Measurements from ENCODE around the gene DYNLT4. TPM values are rescaled to one million over a fixed set of nuclear protein-coding genes. Genes with fewer than 3 reads are reported as not detected.
"Not testable (repeated sequence)": the region's sequence is repeated elsewhere in the genome, so short reads cannot be mapped to it uniquely, and the experiment has no call there.

Gene DYNLT4
- total RNA-seq, 4 donors from 2014 or later, result 0.67 to 1.0 TPM; not detected in 2

- DNase-seq, result no peak
- Histone ChIP-seq H3K36me3 (no peaks in the 10 kb centered on the region), H3K27ac (no peak overlapping the region), H3K27me3 (no peaks in the 10 kb centered on the region), H3K9me3 (no peaks in the 10 kb centered on the region), H3K4me1 (peaks cover 0 to 4% of the 10 kb centered on the region in 2 donors), H3K4me3 (replicated peaks in 1 of 3) (no peak overlapping the region)
- WGBS, 2 donors, result 75 to 87% methylated on average over 2 to 6 of the region's 15 CpGs
- TF ChIP-seq POLR2A (IDR thresholded peaks at IDR 0.05) (no peak), CTCF (IDR thresholded peaks at IDR 0.05) (no peak)
- intact Hi-C loops (cut with DNase I), result no loop called here
These were observed 21.8 kb upstream of the DYNLT4 start for GRCh38 chr1:44828841-44829440.

- intact Hi-C loops (cut with DNase I), result no loop called here
- TF ChIP-seq CTCF (IDR thresholded peaks at IDR 0.05) (no peak), POLR2A (IDR thresholded peaks at IDR 0.05) (no peak)
- Histone ChIP-seq H3K4me1 (peaks cover 0 to 4% of the 10 kb centered on the region in 2 donors), H3K36me3 (no peaks in the 10 kb centered on the region), H3K9me3 (no peaks in the 10 kb centered on the region), H3K27me3 (no peaks in the 10 kb centered on the region), H3K4me3 (replicated peaks in 1 of 3) (no peak overlapping the region), H3K27ac (no peak overlapping the region)
- WGBS, 2 donors, result 93 to 97% methylated on average over 20 to 21 of the region's 21 CpGs
- DNase-seq, result no peak
These were observed 21.0 kb upstream of the DYNLT4 start for GRCh38 chr1:44828003-44828651.

- Histone ChIP-seq H3K9me3 (no peaks in the 10 kb centered on the region), H3K27ac (no peak overlapping the region), H3K4me3 (replicated peaks in 1 of 3) (no peak overlapping the region), H3K27me3 (no peaks in the 10 kb centered on the region), H3K4me1 (peaks cover 0 to 4% of the 10 kb centered on the region in 2 donors), H3K36me3 (no peaks in the 10 kb centered on the region)
- 88 to 90% methylated on average over 17 to 27 of the region's 28 CpGs for WGBS, 2 donors
- intact Hi-C loops (cut with DNase I), result no loop called here
- DNase-seq, result no peak
- TF ChIP-seq CTCF (IDR thresholded peaks at IDR 0.05) (no peak), POLR2A (IDR thresholded peaks at IDR 0.05) (no peak)
These were observed 20.2 kb upstream of the DYNLT4 start for GRCh38 chr1:44827197-44828002.

GRCh38 chr1:44826375-44827196, 19.4 kb upstream of the DYNLT4 start:
- intact Hi-C loops (cut with DNase I), result no loop called here
- no peak overlapping the region for H3K4me3 ChIP-seq (replicated peaks in 1 of 3)
- H3K4me1 ChIP-seq, result peaks cover 0 to 2% of the 10 kb centered on the region in 2 donors
- TF ChIP-seq POLR2A (IDR thresholded peaks at IDR 0.05) (no peak), CTCF (IDR thresholded peaks at IDR 0.05) (no peak)
- 68 to 76% methylated on average over 9 to 24 of the region's 24 CpGs for WGBS, 2 donors
- H3K27ac ChIP-seq, result peak overlapping the region in 1 of 3 donors; percentile 26
- no peaks in the 10 kb centered on the region for H3K9me3 ChIP-seq
- H3K36me3 ChIP-seq, result no peaks in the 10 kb centered on the region
- no peaks in the 10 kb centered on the region for H3K27me3 ChIP-seq
- DNase-seq, result peak in 1 of 2 donors; percentile 14

GRCh38 chr1:44824392-44824791, 17.2 kb upstream of the DYNLT4 start:
- H3K36me3 ChIP-seq; H3K27ac ChIP-seq; H3K4me3 ChIP-seq (replicated peaks in 1 of 3); H3K27me3 ChIP-seq; H3K9me3 ChIP-seq; intact Hi-C loops (cut with DNase I); DNase-seq: not testable (repeated sequence)
- H3K4me1 ChIP-seq, result peaks cover 0 to 17% of the 10 kb centered on the region in 2 donors
- WGBS, 2 donors, result 92 to 96% methylated on average over 6 of the region's 6 CpGs

Data from thyroid gland (tissue), 4 donors.